HG03354 (cell line): ENCODE measurements around the gene ZWINT.

Experiments
- ATAC-seq: cut with Tn5 transposase; IDR thresholded peaks from one replicate; pipeline ENCODE4 v1.9.1; 2021; ENCODE audit warnings: mild to moderate bottlenecking; ENCODE audit not compliant: unreplicated experiment, poor library complexity, severe bottlenecking

ZWINT gene

GRCh38 chr10:56360967-56361612 lies at the start of gene ZWINT:
ZWINT (minus strand) TSS chr10:56361259; CDS start chr10:56361236, 23 bp downstream.
- ATAC-seq = peak; percentile 99

GRCh38 chr10:56383806-56384205 lies 22.7 kb upstream of the ZWINT start:
- no peak for ATAC-seq

- no peak for ATAC-seq
These were observed 9.4 kb upstream of the ZWINT start for GRCh38 chr10:56370217-56371113.

- no peak for ATAC-seq
These were observed 484 bp downstream of the ZWINT start for GRCh38 chr10:56360583-56360966.

- no peak for ATAC-seq
These were observed 1.2 kb downstream of the ZWINT start for GRCh38 chr10:56359837-56360236.

- ATAC-seq = no peak
These were observed 4.0 kb downstream of the ZWINT start for GRCh38 chr10:56357018-56357417.

GRCh38 chr10:56351909-56352630 lies 9.0 kb downstream of the ZWINT start:
- ATAC-seq = no peak

GRCh38 chr10:56349611-56350010 lies 11.4 kb downstream of the ZWINT start:
- ATAC-seq = no peak

- no peak for ATAC-seq
These were observed 13.0 kb downstream of the ZWINT start for GRCh38 chr10:56348101-56348500.

- ATAC-seq = no peak
These were observed 14.1 kb downstream of the ZWINT start for GRCh38 chr10:56346845-56347415.

- ATAC-seq = no peak
These were observed 19.4 kb downstream of the ZWINT start for GRCh38 chr10:56341612-56342011.

GRCh38 chr10:56329961-56330360 lies 31.1 kb downstream of the ZWINT start:
- no peak for ATAC-seq

GRCh38 chr10:56327118-56327517 lies 33.9 kb downstream of the ZWINT start:
- ATAC-seq = no peak

GRCh38 chr10:56319386-56319785 lies 41.7 kb downstream of the ZWINT start:
- peak; percentile 96 for ATAC-seq

GRCh38 chr10:56318816-56319215 lies 42.2 kb downstream of the ZWINT start:
- ATAC-seq = peak; percentile 50

GRCh38 chr10:56317603-56318002 lies 43.5 kb downstream of the ZWINT start:
- no peak for ATAC-seq

- ATAC-seq = no peak
These were observed 44.5 kb downstream of the ZWINT start for GRCh38 chr10:56316603-56317002.
